Cardiac muscle cell (in vitro differentiated cells and primary cell): ENCODE measurements around the gene RAB4B. TPM values are rescaled to one million over a fixed set of nuclear protein-coding genes. Genes with fewer than 3 reads are reported as not detected.
A peak's percentile ranks its signal among the peaks of the same experiment; 100 is the strongest.
"Not testable (repeated sequence)": the region's sequence is repeated elsewhere in the genome, so short reads cannot be mapped to it uniquely, and the experiment has no call there.

ENCODE experiments used
- DNase-seq, 2 donors: peaks; one replicate each; pipeline versions ENCODE4 v3.0.0 to v3.0.0-alpha.2; 2010 to 2017; ENCODE audit warnings: low read depth in 1 of 2, low spot score in 1 of 2
- H3K27ac ChIP-seq: fragments of 200-600 bp; sonication (generic); 2 replicates; pipeline ENCODE4 v1.5.1; 2016
- H3K27me3 ChIP-seq: fragments of 200-600 bp; sonication (generic); 2 replicates; pipeline ENCODE4 v1.6.0; 2016; ENCODE audit warnings: control low read depth
- H3K36me3 ChIP-seq: fragments of 200-600 bp; sonication (generic); 2 replicates; pipeline ENCODE4 v1.5.1; 2016; ENCODE audit warnings: control low read depth
- H3K4me1 ChIP-seq: fragments of 200-600 bp; sonication (generic); 2 replicates; pipeline ENCODE4 v1.8.1; 2017; ENCODE audit warnings: low read depth, mild to moderate bottlenecking, mixed run types
- H3K4me3 ChIP-seq: fragments of 200-600 bp; sonication (generic); 2 replicates; pipeline ENCODE4 v1.5.1; 2016; ENCODE audit warnings: mild to moderate bottlenecking
- H3K9me3 ChIP-seq: fragments of 200-600 bp; sonication (generic); 2 replicates; pipeline ENCODE4 v1.5.1; 2017; ENCODE audit warnings: low read depth, mild to moderate bottlenecking, control low read depth
- CTCF ChIP-seq: IDR thresholded peaks from 2 replicates; pipeline ENCODE4 v1.5.1; 2012; ENCODE audit warnings: low read depth, mild to moderate bottlenecking, low read length
- polyA plus RNA-seq: library from polyadenylated mRNA; unstranded; fragments of >200 nt; fragmentation: Nextera tagmentation; extraction: Ambion mirVana; gene quantifications from 2 replicates; pipeline ENCODE4 v1.2.1, GENCODE V29; 2016
- total RNA-seq: library from RNA; depleted of rRNA; stranded (reverse); fragments of >200 nt; gene quantifications from 2 replicates; pipeline ENCODE4 v1.2.3, GENCODE V29; 2016

RAB4B gene
- total and polyA plus RNA-seq, 2 experiments from 2014 or later = 15.8 to 38.9 TPM

- no peak for DNase-seq
- H3K4me3 ChIP-seq = no peak overlapping the region
- H3K4me1 ChIP-seq = peaks cover 29% of the 10 kb centered on the region
- no peaks in the 10 kb centered on the region for H3K27me3 ChIP-seq
- H3K27ac ChIP-seq = no peak overlapping the region
- no peaks in the 10 kb centered on the region for H3K9me3 ChIP-seq
- peaks cover 17% of the 10 kb centered on the region for H3K36me3 ChIP-seq
- TF ChIP-seq CTCF = no peak
Measured at GRCh38 chr19:40808497-40808896, 30.4 kb downstream of the RAB4B start.

GRCh38 chr19:40809358-40810086 lies 31.5 kb downstream of the RAB4B start:
- H3K4me3 ChIP-seq = no peak overlapping the region
- H3K36me3 ChIP-seq = peaks cover 17% of the 10 kb centered on the region
- peaks cover 21% of the 10 kb centered on the region for H3K4me1 ChIP-seq

GRCh38 chr19:40810160-40810559 lies 32.1 kb downstream of the RAB4B start:
- H3K36me3 ChIP-seq = peaks cover 17% of the 10 kb centered on the region
- peaks cover 21% of the 10 kb centered on the region for H3K4me1 ChIP-seq
- no peaks in the 10 kb centered on the region for H3K27me3 ChIP-seq
- H3K9me3 ChIP-seq = no peaks in the 10 kb centered on the region
- peak overlapping the region; percentile 60 for H3K27ac ChIP-seq
- TF ChIP-seq CTCF = no peak
- no peak overlapping the region for H3K4me3 ChIP-seq
- DNase-seq = no peak

More at GRCh38 chr19:40809358-40810086, 31.5 kb downstream of the RAB4B start:
- Histone ChIP-seq H3K27ac (no peak overlapping the region), H3K27me3 (no peaks in the 10 kb centered on the region), H3K9me3 (no peaks in the 10 kb centered on the region)
- no peak for TF ChIP-seq CTCF
- DNase-seq = no peak

- Histone ChIP-seq H3K36me3 (peaks cover 17% of the 10 kb centered on the region), H3K4me1 (peaks cover 21% of the 10 kb centered on the region), H3K4me3 (peak overlapping the region; percentile 35), H3K27ac (peak overlapping the region; percentile 77)
- H3K27me3 ChIP-seq, H3K9me3 ChIP-seq: not testable (repeated sequence)
- peak; percentile 84 to 92 for DNase-seq
Measured at GRCh38 chr19:40810649-40811408, 32.8 kb downstream of the RAB4B start.

GRCh38 chr19:40811478-40812341 lies 33.7 kb downstream of the RAB4B start:
- Histone ChIP-seq H3K4me3 (peak overlapping the region; percentile 35), H3K27ac (peak overlapping the region; percentile 77), H3K27me3 (no peaks in the 10 kb centered on the region), H3K4me1 (peaks cover 21% of the 10 kb centered on the region), H3K36me3 (peaks cover 17% of the 10 kb centered on the region), H3K9me3 (no peaks in the 10 kb centered on the region)
- peak in 1 of 2 donors; percentile 42 for DNase-seq
- peak; percentile 5 for TF ChIP-seq CTCF

GRCh38 chr19:40812571-40812970 lies 34.5 kb downstream of the RAB4B start:
- DNase-seq, H3K4me3 ChIP-seq, H3K9me3 ChIP-seq, H3K27me3 ChIP-seq, H3K27ac ChIP-seq: not testable (repeated sequence)
- Histone ChIP-seq H3K4me1 (peaks cover 21% of the 10 kb centered on the region), H3K36me3 (peaks cover 14% of the 10 kb centered on the region)
